OCI-LY7 (cell line): ENCODE measurements around the gene IGDCC3.

Source experiments
- EZH2phosphoT487 ChIP-seq: fragments of 200-600 bp; sonication (generic); IDR thresholded peaks from 2 replicates; pipeline ENCODE4 v1.6.1; 2018; ENCODE audit warnings: low read depth, borderline replicate concordance, mild to moderate bottlenecking, mixed run types, antibody characterized with exemption, low read length, moderate library complexity, mixed read lengths
- TF ChIP-seq, protein P1 (sequence below): fragments of 200-600 bp; sonication (generic); conservative IDR thresholded peaks from 2 replicates; pipeline ENCODE4 v1.5.1; 2014; ENCODE audit warnings: mild to moderate bottlenecking, antibody characterized with exemption, low read length, moderate library complexity, mixed read lengths

DNA sequence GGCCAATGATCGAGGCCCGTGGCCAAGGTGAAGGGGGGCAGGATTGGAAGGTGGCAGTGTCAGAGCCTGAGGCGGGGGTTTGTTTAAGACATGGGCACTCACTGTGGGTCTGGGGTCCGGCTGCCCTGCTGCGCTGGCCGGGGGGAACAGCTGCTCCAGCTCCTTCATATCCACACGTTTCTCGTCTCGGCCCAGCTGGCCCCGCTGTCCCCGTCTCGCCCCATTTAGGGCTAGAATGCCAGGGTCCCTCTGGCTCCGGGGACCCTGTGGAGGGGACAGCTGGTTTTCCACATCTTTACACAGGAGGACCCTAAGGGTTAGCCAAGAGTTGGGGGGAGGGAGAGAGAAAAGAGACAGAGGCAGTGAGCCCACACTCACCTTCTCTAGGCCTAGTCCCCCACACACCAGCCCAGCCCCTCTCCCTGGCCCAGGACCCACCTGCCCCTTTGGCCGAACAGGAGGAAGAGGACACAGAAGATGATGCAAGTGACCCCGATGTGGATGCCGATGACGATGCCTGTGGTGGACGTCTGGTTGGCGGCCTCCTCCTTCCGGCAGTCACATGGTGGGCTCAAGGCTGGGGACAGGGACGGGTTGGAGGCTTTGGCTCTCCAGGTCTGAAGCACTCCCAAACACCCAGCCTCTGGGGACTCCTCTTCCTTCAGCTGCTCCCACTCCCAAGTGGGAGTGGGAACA is 48.4 kb downstream of the IGDCC3 start:
- TF ChIP-seq, protein P1, sequence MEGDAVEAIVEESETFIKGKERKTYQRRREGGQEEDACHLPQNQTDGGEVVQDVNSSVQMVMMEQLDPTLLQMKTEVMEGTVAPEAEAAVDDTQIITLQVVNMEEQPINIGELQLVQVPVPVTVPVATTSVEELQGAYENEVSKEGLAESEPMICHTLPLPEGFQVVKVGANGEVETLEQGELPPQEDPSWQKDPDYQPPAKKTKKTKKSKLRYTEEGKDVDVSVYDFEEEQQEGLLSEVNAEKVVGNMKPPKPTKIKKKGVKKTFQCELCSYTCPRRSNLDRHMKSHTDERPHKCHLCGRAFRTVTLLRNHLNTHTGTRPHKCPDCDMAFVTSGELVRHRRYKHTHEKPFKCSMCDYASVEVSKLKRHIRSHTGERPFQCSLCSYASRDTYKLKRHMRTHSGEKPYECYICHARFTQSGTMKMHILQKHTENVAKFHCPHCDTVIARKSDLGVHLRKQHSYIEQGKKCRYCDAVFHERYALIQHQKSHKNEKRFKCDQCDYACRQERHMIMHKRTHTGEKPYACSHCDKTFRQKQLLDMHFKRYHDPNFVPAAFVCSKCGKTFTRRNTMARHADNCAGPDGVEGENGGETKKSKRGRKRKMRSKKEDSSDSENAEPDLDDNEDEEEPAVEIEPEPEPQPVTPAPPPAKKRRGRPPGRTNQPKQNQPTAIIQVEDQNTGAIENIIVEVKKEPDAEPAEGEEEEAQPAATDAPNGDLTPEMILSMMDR: no peak
- no peak for TF ChIP-seq EZH2phosphoT487
